H1 (cell line): ENCODE data around the gene RIBC2. TPM values are rescaled to one million over a fixed set of nuclear protein-coding genes. Genes with fewer than 3 reads are reported as not detected.
A peak's percentile ranks its signal among the peaks of the same experiment; 100 is the strongest.

Experiments
- CTCF ChIA-PET: fragments of 300-600 bp; sonication (Branson Sonifier 250); formaldehyde crosslinking; loops from one replicate; lab custom pipeline; 2021; ENCODE audit not compliant: partially characterized antibody; lab: Charles Lee
- POLR2A ChIA-PET: fragments of 300-600 bp; sonication (Branson Sonifier 250); formaldehyde crosslinking; loops from one replicate; lab custom pipeline; 2021; ENCODE audit warnings: inconsistent platforms; ENCODE audit not compliant: partially characterized antibody; lab: Charles Lee
- DNase-seq, 2 experiments: peaks; one replicate each; pipeline versions ENCODE4 v3.0.0 to v3.0.0-alpha.2; 2010 to 2022; ENCODE audit warnings: low spot score in 2 of 2, low read depth in 1 of 2, mixed read lengths in 1 of 2
- FAIRE-seq: peaks from 2 replicates; lab custom pipeline; 2011; peaks lifted over from hg19 to GRCh38; lab: Jason Lieb, UNC
- H2AFZ ChIP-seq: 2 replicates; pipeline ENCODE4 v1.8.1; 2012; ENCODE audit warnings: low read length, inconsistent platforms
- H2AK5ac ChIP-seq: 2 replicates; pipeline ENCODE4 v1.6.1; 2013; ENCODE audit warnings: low read depth, low read length
- H2BK120ac ChIP-seq: replicated peaks from 2 replicates; pipeline ENCODE3; 2013; ENCODE audit warnings: low read depth, low read length, inconsistent platforms
- H2BK12ac ChIP-seq: 2 replicates; pipeline ENCODE4 v1.6.1; 2013; ENCODE audit warnings: low read depth, low read length
- H2BK15ac ChIP-seq: 2 replicates; pipeline ENCODE4 v1.6.1; 2013; ENCODE audit warnings: low read length
- H2BK20ac ChIP-seq: 2 replicates; pipeline ENCODE4 v1.6.1; 2013; ENCODE audit warnings: low read length
- H2BK5ac ChIP-seq: 2 replicates; pipeline ENCODE4 v1.6.1; 2013; ENCODE audit warnings: low read depth, low read length
- H3K14ac ChIP-seq: 2 replicates; pipeline ENCODE4 v1.6.1; 2013; ENCODE audit warnings: inconsistent platforms; ENCODE audit not compliant: insufficient read length
- H3K18ac ChIP-seq: 2 replicates; pipeline ENCODE4 v1.6.1; 2013; ENCODE audit warnings: low read length; ENCODE audit errors: extremely low read depth
- H3K23ac ChIP-seq: 2 replicates; pipeline ENCODE4 v1.6.1; 2013; ENCODE audit warnings: inconsistent platforms; ENCODE audit not compliant: insufficient read length
- H3K23me2 ChIP-seq: 2 replicates; pipeline ENCODE4 v1.6.1; 2013; ENCODE audit warnings: low read depth, low read length
- H3K27ac ChIP-seq: 2 replicates; pipeline ENCODE4 v1.6.1; 2011; ENCODE audit warnings: low read depth, low read length, inconsistent platforms
- H3K27me3 ChIP-seq, 4 experiments: replicated peaks in 1 of 4; 1 replicate in 1 of 4; 2 replicates in 3 of 4; pipeline versions ENCODE4 v1.6.1 to v1.8.1; 2011 to 2013; ENCODE audit warnings: low read length in 3 of 4, mild to moderate bottlenecking in 3 of 4, inconsistent platforms in 2 of 4, mixed read lengths in 2 of 4, moderate library complexity in 1 of 4; ENCODE audit not compliant: control insufficient read depth in 3 of 4, insufficient read depth in 3 of 4; ENCODE audit errors: extremely low read depth in 1 of 4
- H3K36me3 ChIP-seq, 4 experiments: 2 replicates each; pipeline versions ENCODE4 v1.6.1 to v1.8.1; 2011 to 2013; ENCODE audit warnings: mild to moderate bottlenecking in 4 of 4, low read length in 3 of 4, moderate library complexity in 2 of 4, control low read depth in 1 of 4, inconsistent platforms in 1 of 4; ENCODE audit not compliant: insufficient read depth in 4 of 4, control insufficient read depth in 2 of 4
- H3K4ac ChIP-seq: replicated peaks from 2 replicates; pipeline ENCODE3; 2013; ENCODE audit warnings: low read length, low read depth, mixed read lengths, inconsistent platforms; ENCODE audit not compliant: insufficient read length
- H3K4me1 ChIP-seq, 4 experiments: replicated peaks in 1 of 4; 1 replicate in 1 of 4; 2 replicates in 3 of 4; pipeline versions ENCODE4 v1.6.1 to v1.8.1; 2011 to 2013; ENCODE audit warnings: low read length in 3 of 4, inconsistent platforms in 2 of 4, mixed read lengths in 1 of 4; ENCODE audit not compliant: insufficient read depth in 4 of 4, control insufficient read depth in 3 of 4
- H3K4me2 ChIP-seq, 2 experiments: 2 replicates each; pipeline versions ENCODE4 v1.6.1 to v1.8.1; 2011 to 2013; ENCODE audit warnings: low read depth in 2 of 2, low read length in 2 of 2, control low read depth in 1 of 2, inconsistent platforms in 1 of 2, mild to moderate bottlenecking in 1 of 2; ENCODE audit not compliant: insufficient read depth in 1 of 2
- H3K4me3 ChIP-seq, 4 experiments: fragments of 200-600, 300-600 bp in 1 of 4; sonication (generic), shearing (Covaris generic), sonication (Bioruptor Twin) in 1 of 4; 2 replicates each; pipeline versions ENCODE4 v1.5.1 to v1.8.1; 2011 to 2016; ENCODE audit warnings: low read length in 4 of 4, low read depth in 3 of 4, control low read depth in 2 of 4, inconsistent platforms in 2 of 4, mild to moderate bottlenecking in 2 of 4, mixed read lengths in 1 of 4, moderate library complexity in 1 of 4; ENCODE audit not compliant: insufficient read depth in 2 of 4; ENCODE audit errors: extremely low read depth in 1 of 4
- H3K56ac ChIP-seq: replicated peaks from 2 replicates; pipeline ENCODE3; 2013; ENCODE audit warnings: low read depth, mild to moderate bottlenecking, mixed read lengths, low read length, inconsistent platforms; ENCODE audit not compliant: insufficient read length
- H3K79me1 ChIP-seq: 2 replicates; pipeline ENCODE4 v1.6.1; 2013; ENCODE audit warnings: low read depth, low read length, control low read depth
- H3K79me2 ChIP-seq, 2 experiments: 2 replicates each; pipeline versions ENCODE4 v1.6.1 to v1.8.1; 2012 to 2013; ENCODE audit warnings: low read length in 2 of 2, mild to moderate bottlenecking in 2 of 2, inconsistent platforms in 1 of 2; ENCODE audit not compliant: insufficient read depth in 2 of 2, control insufficient read depth in 1 of 2
- H3K9ac ChIP-seq, 4 experiments: replicated peaks in 1 of 4; 1 replicate in 1 of 4; 2 replicates in 3 of 4; pipeline versions ENCODE4 v1.6.1 to v1.8.1; 2011 to 2013; ENCODE audit warnings: low read depth in 3 of 4, low read length in 3 of 4, control low read depth in 2 of 4, mild to moderate bottlenecking in 2 of 4, moderate library complexity in 2 of 4, inconsistent platforms in 1 of 4; ENCODE audit errors: extremely low read depth in 1 of 4
- H3K9me3 ChIP-seq, 2 experiments: 2 replicates each; pipeline versions ENCODE4 v1.6.1 to v1.8.1; 2012 to 2013; ENCODE audit warnings: mild to moderate bottlenecking in 2 of 2, moderate library complexity in 2 of 2, control low read depth in 1 of 2, inconsistent platforms in 1 of 2, low read depth in 1 of 2, low read length in 1 of 2, mixed read lengths in 1 of 2; ENCODE audit not compliant: insufficient read depth in 2 of 2
- H4K20me1 ChIP-seq, 2 experiments: replicated peaks in 1 of 2; 2 replicates each; pipeline versions ENCODE3 to v1.8.1; 2011 to 2013; ENCODE audit warnings: inconsistent platforms in 2 of 2, low read length in 2 of 2, mild to moderate bottlenecking in 1 of 2; ENCODE audit not compliant: insufficient read depth in 2 of 2, control insufficient read depth in 1 of 2
- H4K5ac ChIP-seq: 2 replicates; pipeline ENCODE4 v1.6.1; 2013; ENCODE audit warnings: low read length, low read depth, mixed read lengths, inconsistent platforms; ENCODE audit not compliant: insufficient read length
- H4K8ac ChIP-seq: 2 replicates; pipeline ENCODE4 v1.8.0; 2013; ENCODE audit warnings: mild to moderate bottlenecking, moderate library complexity, low read length, inconsistent platforms; ENCODE audit not compliant: insufficient read depth; ENCODE audit errors: extremely low read depth
- H4K91ac ChIP-seq: replicated peaks from 2 replicates; pipeline ENCODE3; 2013; ENCODE audit warnings: low read length, mixed read lengths, inconsistent platforms; ENCODE audit not compliant: insufficient read length
- BCL11A ChIP-seq, 2 experiments: IDR thresholded peaks; one replicate each; pipeline ENCODE4 v1.6.1; 2011; ENCODE audit warnings: low read depth in 2 of 2, low read length in 2 of 2, mild to moderate bottlenecking in 2 of 2
- BRCA1 ChIP-seq: IDR thresholded peaks from 2 replicates; pipeline ENCODE4 v1.6.1; 2012; ENCODE audit warnings: low read depth, low read length, improper control_type of control experiment
- EP300 ChIP-seq, 2 experiments: IDR thresholded peaks; 1 replicate in 1 of 2; 2 replicates in 1 of 2; pipeline ENCODE4 v1.6.1; 2011 to 2012; ENCODE audit warnings: low read depth in 2 of 2, low read length in 2 of 2, mild to moderate bottlenecking in 2 of 2, borderline replicate concordance in 1 of 2, inconsistent platforms in 1 of 2, moderate library complexity in 1 of 2
- HDAC2 ChIP-seq, 2 experiments: fragments of 300-600 bp in 1 of 2; sonication (generic) in 1 of 2; IDR thresholded peaks; 2 replicates each; pipeline ENCODE4 v1.6.1; 2011 to 2012; ENCODE audit warnings: low read depth in 2 of 2, low read length in 2 of 2, mild to moderate bottlenecking in 2 of 2, moderate library complexity in 2 of 2, borderline replicate concordance in 1 of 2, inconsistent platforms in 1 of 2
- HDAC6 ChIP-seq: IDR thresholded peaks from one replicate; pipeline ENCODE4 v1.7.1; 2012; ENCODE audit warnings: low read depth, mild to moderate bottlenecking, inconsistent platforms, low read length, moderate library complexity
- JUND ChIP-seq: IDR thresholded peaks from 2 replicates; pipeline ENCODE4 v1.6.1; 2011; ENCODE audit warnings: mild to moderate bottlenecking, improper control_type of control experiment, low read length
- SP1 ChIP-seq: IDR thresholded peaks from 2 replicates; pipeline ENCODE4 v1.6.1; 2011; ENCODE audit warnings: low read depth, low read length
- TAF1 ChIP-seq: IDR thresholded peaks from 2 replicates; pipeline ENCODE4 v1.6.1; 2011; ENCODE audit warnings: mild to moderate bottlenecking, low read depth, low read length
- TAF7 ChIP-seq: optimal IDR thresholded peaks from 2 replicates; pipeline ENCODE3; 2011; ENCODE audit warnings: low read depth, mild to moderate bottlenecking, inconsistent platforms, low read length, moderate library complexity, borderline replicate concordance
- USF2 ChIP-seq: IDR thresholded peaks from 2 replicates; pipeline ENCODE4 v1.6.1; 2011; ENCODE audit warnings: low read length, improper control_type of control experiment
- WGBS, 2 experiments: shearing (Covaris generic) in 1 of 2; methylation state at CpG; one replicate each; pipeline versions ENCODE4 v1.1.6 to v1.1.7; 2013 to 2015; ENCODE audit warnings: low lambda C conversion rate in 2 of 2, mixed read lengths in 2 of 2, inconsistent platforms in 1 of 2, low coverage in 1 of 2, missing lambda C conversion rate in 1 of 2; ENCODE audit not compliant: insufficient replicate concordance in 2 of 2, insufficient coverage in 1 of 2, insufficient read length in 1 of 2; ENCODE audit errors: extremely low coverage in 1 of 2, missing lambda C conversion rate in 1 of 2; 5-methylcytosine and 5-hydroxymethylcytosine counted together
- polyA plus RNA-seq, 7 experiments: library from polyadenylated mRNA; depleted of rRNA in 3 of 7; stranded (reverse) in 5 of 7; unstranded in 2 of 7; fragments of >200 nt in 5 of 7; fragments of 200-250 nt in 2 of 7; gene quantifications; 1 replicate in 5 of 7; 2 replicates in 1 of 7; 4 replicates in 1 of 7; pipeline versions ENCODE4 v1.2.1 to v1.2.3, GENCODE V29; 2011 to 2013; ENCODE audit warnings: missing spikeins in 2 of 7, mixed read lengths in 2 of 7
- total RNA-seq: library from RNA; stranded (reverse); fragmentation: NEBNext Ultra II Directional; extraction: Animal tissue kit (Norgen Biotek cat#: 25700); gene quantifications from 2 replicates; pipeline ENCODE4 v1.2.1, GENCODE V29; 2021

Gene RIBC2
- total and polyA plus RNA-seq, 2 of the 8 experiments (the other 6 are each of a cell fraction or from before 2014, with no cell fraction given), result 0.79 to 2.1 TPM

GRCh38 chr22:45428391-45429385 is 15.2 kb downstream of the RIBC2 start:
- Histone ChIP-seq H3K23ac (no peak overlapping the region), H3K9ac (no peak overlapping the region), H4K5ac (no peak overlapping the region), H3K79me1 (no peaks in the 10 kb centered on the region), H2BK20ac (no peak overlapping the region), H2AK5ac (no peak overlapping the region), H4K20me1 (no peaks in the 10 kb centered on the region), H3K23me2 (no peaks in the 10 kb centered on the region), H3K79me2 (no peaks in the 10 kb centered on the region), H3K4me2 (no peak overlapping the region), H2AFZ (no peak overlapping the region), H2BK12ac (no peak overlapping the region), H2BK120ac (no peak overlapping the region), H2BK5ac (no peak overlapping the region), H3K27ac (no peak overlapping the region), H3K4ac (no peak overlapping the region), H3K56ac (no peak overlapping the region), H3K18ac (no peak overlapping the region; the same call in 1 of the 2 replicates), H3K14ac (no peak overlapping the region), H3K9me3 (no peaks in the 10 kb centered on the region), H4K8ac (peak overlapping the region; percentile 4; the same call in 1 of the 2 replicates), H4K91ac (no peak overlapping the region), H3K36me3 (no peaks in the 10 kb centered on the region), H3K4me3 (no peak overlapping the region), H3K4me1 (no peaks in the 10 kb centered on the region; a peak in 1 of 7 replicates), H2BK15ac (no peak overlapping the region; the same call in 1 of the 2 replicates), H3K27me3 (no peaks in the 10 kb centered on the region)
- 89% methylated on average over 19 of the region's 19 CpGs; no CpG with 5 or more reads in 1 of the 2 experiments for WGBS, 2 experiments
- ChIA-PET POLR2A (interaction anchor here (0.5 kb wide), 1 partner anchor 163 kb away, joined by 3 read pairs; no protein-coding TSS in a partner anchor), CTCF (interaction anchor here (0.8 to 1.9 kb wide), 2 partner anchors 9 to 15 kb away, joined by 4 read pairs; no protein-coding TSS in a partner anchor)
- no peak for DNase-seq
- no peak for FAIRE-seq
- TF ChIP-seq BRCA1 (no peak), USF2 (no peak), EP300 (IDR thresholded peaks at IDR 0.05; ENCODE audit: borderline replicate concordance in 1 of 2, low read depth in 2 of 2, low read length in 2 of 2) (no peak), JUND (no peak), HDAC2 (IDR thresholded peaks at IDR 0.05; ENCODE audit: borderline replicate concordance in 1 of 2, low read depth in 2 of 2, low read length in 2 of 2) (no peak), TAF1 (no peak), BCL11A (IDR thresholded peaks at IDR 0.05; ENCODE audit: low read depth in 2 of 2, low read length in 2 of 2) (no peak), HDAC6 (no peak), TAF7 (no peak), SP1 (no peak)
